ENCODE measurements around the gene MYO10. TPM values are rescaled to one million over a fixed set of nuclear protein-coding genes. Genes with fewer than 3 reads are reported as not detected.
"Not testable (repeated sequence)": the region's sequence is repeated elsewhere in the genome, so short reads cannot be mapped to it uniquely, and the experiment has no call there.

The MYO10 gene
- total RNA-seq, 4 donors from 2014 or later = 5.6 to 11.0 (median 6.4) TPM

DNA sequence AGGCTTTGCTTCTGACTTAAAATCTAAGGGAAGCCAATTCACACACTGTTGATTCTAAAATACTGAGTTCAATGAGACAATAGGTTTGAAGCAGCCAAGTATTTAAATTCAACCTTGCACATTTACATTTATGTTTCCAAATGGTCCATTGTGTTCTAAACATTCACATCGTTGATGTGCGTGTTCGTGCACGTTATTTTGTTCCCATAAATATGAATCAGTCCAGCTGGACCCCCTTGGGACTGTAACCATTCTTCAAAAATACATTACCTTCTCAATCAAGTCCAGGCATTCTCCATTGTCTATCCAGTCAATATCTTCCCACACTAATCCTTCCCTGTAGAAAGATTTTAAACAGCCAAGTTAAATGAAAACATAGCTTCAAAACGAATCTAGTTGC, 172.9 kb downstream of the MYO10 start:
- Histone ChIP-seq H3K4me3 (no peak overlapping the region), H3K9me3 (no peaks in the 10 kb centered on the region), H3K27me3 (no peaks in the 10 kb centered on the region), H3K36me3 (peaks cover 0 to 5% of the 10 kb centered on the region in 2 donors), H3K4me1 (no peaks in the 10 kb centered on the region), H3K27ac (no peak overlapping the region)
- TF ChIP-seq, protein P1, sequence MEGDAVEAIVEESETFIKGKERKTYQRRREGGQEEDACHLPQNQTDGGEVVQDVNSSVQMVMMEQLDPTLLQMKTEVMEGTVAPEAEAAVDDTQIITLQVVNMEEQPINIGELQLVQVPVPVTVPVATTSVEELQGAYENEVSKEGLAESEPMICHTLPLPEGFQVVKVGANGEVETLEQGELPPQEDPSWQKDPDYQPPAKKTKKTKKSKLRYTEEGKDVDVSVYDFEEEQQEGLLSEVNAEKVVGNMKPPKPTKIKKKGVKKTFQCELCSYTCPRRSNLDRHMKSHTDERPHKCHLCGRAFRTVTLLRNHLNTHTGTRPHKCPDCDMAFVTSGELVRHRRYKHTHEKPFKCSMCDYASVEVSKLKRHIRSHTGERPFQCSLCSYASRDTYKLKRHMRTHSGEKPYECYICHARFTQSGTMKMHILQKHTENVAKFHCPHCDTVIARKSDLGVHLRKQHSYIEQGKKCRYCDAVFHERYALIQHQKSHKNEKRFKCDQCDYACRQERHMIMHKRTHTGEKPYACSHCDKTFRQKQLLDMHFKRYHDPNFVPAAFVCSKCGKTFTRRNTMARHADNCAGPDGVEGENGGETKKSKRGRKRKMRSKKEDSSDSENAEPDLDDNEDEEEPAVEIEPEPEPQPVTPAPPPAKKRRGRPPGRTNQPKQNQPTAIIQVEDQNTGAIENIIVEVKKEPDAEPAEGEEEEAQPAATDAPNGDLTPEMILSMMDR (IDR thresholded peaks at IDR 0.05) = no peak
- TF ChIP-seq EP300 (IDR thresholded peaks at IDR 0.05) = no peak
- TF ChIP-seq POLR2AphosphoS5 (IDR thresholded peaks at IDR 0.05) = no peak
- no peak for TF ChIP-seq POLR2A (IDR thresholded peaks at IDR 0.05)
- ATAC-seq = no peak
- WGBS, 2 donors (ENCODE audit: low coverage in 1 of 2) = 65 to 79% methylated on average over 4 to 5 of the region's 5 CpGs

DNA sequence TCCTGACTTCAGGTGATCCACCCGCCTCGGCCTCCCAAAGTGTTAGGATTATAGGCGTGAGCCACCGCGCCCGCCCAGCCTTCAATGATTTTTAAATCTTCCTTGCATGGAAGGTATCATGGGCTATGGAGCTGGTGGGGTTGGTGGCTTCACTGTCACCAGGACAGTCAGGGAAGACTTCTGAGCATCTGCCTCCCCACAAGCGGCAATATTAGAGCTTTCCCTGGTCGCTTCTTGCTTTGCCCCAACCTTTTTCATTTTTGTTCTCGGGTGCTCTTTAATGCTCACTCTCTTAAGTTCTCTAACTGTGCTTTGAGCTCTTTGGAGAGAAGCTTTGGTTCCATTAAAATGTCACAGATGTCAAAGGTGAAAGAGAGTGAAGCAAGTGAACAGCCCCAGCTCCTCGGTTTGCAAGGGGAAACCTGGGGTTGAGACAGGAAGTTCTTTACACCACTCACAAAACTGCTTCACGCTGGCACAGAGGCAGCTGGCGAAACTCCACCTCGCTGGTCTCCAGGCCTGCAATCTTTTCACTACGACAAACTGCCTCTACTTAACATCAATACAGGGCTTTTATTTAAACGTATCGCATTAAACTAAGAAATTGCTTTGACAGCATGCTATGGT, 176.8 kb downstream of the MYO10 start:
- H3K27ac ChIP-seq = no peak overlapping the region
- no peaks in the 10 kb centered on the region for H3K36me3 ChIP-seq
- H3K27me3 ChIP-seq = no peaks in the 10 kb centered on the region
- 33 to 44% methylated on average over 8 to 9 of the region's 16 CpGs for WGBS, 2 donors (ENCODE audit: low coverage in 1 of 2)
- ATAC-seq = no peak
- TF ChIP-seq POLR2A (IDR thresholded peaks at IDR 0.05) = no peak
- TF ChIP-seq EP300 (IDR thresholded peaks at IDR 0.05) = no peak
- TF ChIP-seq, protein P1 (IDR thresholded peaks at IDR 0.05) = no peak
- TF ChIP-seq POLR2AphosphoS5 (IDR thresholded peaks at IDR 0.05) = no peak
- no peaks in the 10 kb centered on the region for H3K4me1 ChIP-seq
- no peaks in the 10 kb centered on the region for H3K9me3 ChIP-seq
- no peak overlapping the region for H3K4me3 ChIP-seq

DNA sequence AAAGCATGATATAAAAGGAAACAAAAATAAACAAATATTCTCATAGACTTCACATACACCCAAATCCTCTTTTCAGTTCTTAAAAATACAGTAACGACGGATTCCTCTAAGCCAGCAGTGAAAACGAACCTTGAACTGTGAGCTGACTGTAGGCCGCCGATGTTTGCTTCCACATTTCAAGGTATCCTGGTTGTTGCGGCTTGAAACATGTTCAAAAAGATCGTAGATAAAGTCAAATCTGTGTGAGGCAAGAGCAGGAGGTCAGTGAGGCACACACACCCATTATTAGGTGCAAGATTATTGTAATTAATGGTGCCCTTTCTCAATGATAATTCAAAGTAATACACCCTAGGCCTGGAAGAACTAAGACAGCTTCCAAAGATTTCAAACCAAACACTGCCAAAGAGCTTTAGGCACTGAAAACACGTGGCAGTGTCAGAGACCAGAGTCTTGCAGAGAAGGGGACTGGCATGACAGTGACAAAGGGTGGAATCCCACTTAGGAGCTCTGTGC, 178.0 kb downstream of the MYO10 start:
- WGBS, 2 donors (ENCODE audit: low coverage in 1 of 2) = 82 to 83% methylated on average over 8 of the region's 8 CpGs
- no peaks in the 10 kb centered on the region for H3K36me3 ChIP-seq
- H3K27me3 ChIP-seq = no peaks in the 10 kb centered on the region
- H3K4me1 ChIP-seq = no peaks in the 10 kb centered on the region
- no peak overlapping the region for H3K27ac ChIP-seq
- ATAC-seq = no peak
- H3K9me3 ChIP-seq = no peaks in the 10 kb centered on the region
- TF ChIP-seq EP300 (IDR thresholded peaks at IDR 0.05) = no peak
- no peak for TF ChIP-seq POLR2A (IDR thresholded peaks at IDR 0.05)
- TF ChIP-seq POLR2AphosphoS5 (IDR thresholded peaks at IDR 0.05) = no peak
- TF ChIP-seq, protein P1 (IDR thresholded peaks at IDR 0.05) = no peak
- H3K4me3 ChIP-seq = no peak overlapping the region

DNA sequence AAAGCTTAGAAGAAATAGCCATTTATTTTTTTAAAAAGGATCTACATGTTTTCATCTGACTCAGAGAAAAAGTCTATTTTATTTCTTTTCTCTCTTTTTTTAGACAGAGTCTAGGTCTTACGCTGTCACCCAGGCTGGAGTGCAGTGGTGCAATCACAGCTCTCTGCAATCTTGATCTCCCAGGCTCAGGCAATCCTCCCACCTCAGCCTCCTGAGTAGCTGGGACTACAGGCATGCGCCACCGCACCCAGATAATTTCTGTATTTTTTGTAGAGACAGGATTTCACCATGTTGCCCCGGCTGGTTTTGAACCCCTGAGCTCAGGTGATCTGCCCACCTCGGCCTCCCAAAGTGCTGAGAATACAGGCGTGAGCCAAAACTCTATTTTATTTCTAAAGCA, 178.5 kb downstream of the MYO10 start:
- 97% methylated on average over 5 of the region's 6 CpGs for WGBS, 2 donors (ENCODE audit: low coverage in 1 of 2)

DNA sequence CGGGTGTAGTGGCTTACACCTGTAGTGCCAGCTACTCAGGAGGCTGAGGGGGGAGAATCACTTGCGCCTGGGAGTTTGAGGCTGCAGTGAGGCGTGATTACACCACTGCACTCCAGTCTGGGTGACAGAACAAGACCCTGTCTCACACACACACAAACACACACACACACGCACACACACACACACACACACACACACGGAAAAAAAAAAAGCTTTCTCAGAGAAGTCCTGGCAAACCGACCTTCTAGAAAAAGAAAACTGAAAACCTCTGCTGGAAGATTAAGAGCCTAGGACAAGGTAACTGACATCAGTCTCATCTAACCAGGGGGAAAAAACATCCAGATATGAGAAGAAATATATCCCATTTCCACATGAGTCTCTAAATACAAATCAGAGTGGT, 178.9 kb downstream of the MYO10 start:
- TF ChIP-seq POLR2A (IDR thresholded peaks at IDR 0.05) = no peak
- no peak for TF ChIP-seq EP300 (IDR thresholded peaks at IDR 0.05)
- no peak for TF ChIP-seq POLR2AphosphoS5 (IDR thresholded peaks at IDR 0.05)
- TF ChIP-seq, protein P1 (IDR thresholded peaks at IDR 0.05) = no peak
- Histone ChIP-seq H3K9me3 (no peaks in the 10 kb centered on the region), H3K4me1 (no peaks in the 10 kb centered on the region), H3K27ac (no peak overlapping the region), H3K4me3 (no peak overlapping the region), H3K27me3 (no peaks in the 10 kb centered on the region), H3K36me3 (no peaks in the 10 kb centered on the region)
- ATAC-seq = no peak
- 72% methylated on average over 3 of the region's 6 CpGs; no CpG with 5 or more reads in 1 of the 2 donors for WGBS, 2 donors (ENCODE audit: low coverage in 1 of 2)

More for the DNA sequence above, 178.5 kb downstream of the MYO10 start:
- H3K4me1 ChIP-seq, H3K27ac ChIP-seq, ATAC-seq, H3K9me3 ChIP-seq, H3K36me3 ChIP-seq, H3K4me3 ChIP-seq, H3K27me3 ChIP-seq: not testable (repeated sequence)
